ENCODE measurements around the gene NTM. TPM values are rescaled to one million over a fixed set of nuclear protein-coding genes. Genes with fewer than 3 reads are reported as not detected.

The NTM gene
- polyA plus RNA-seq, 1 experiment: 33.6 TPM

GRCh38 chr11:131609337-131609736 is 238.9 kb downstream of the NTM start:
- no peak for TF ChIP-seq CTCF (IDR thresholded peaks at IDR 0.05; ENCODE audit: insufficient read depth, low read depth, low read length)
- no peaks in the 10 kb centered on the region for H3K36me3 ChIP-seq (ENCODE audit: control insufficient read depth, insufficient read depth, low read length)
- ChIA-PET POLR2A (no interaction called here), CTCF (interaction anchor here (1.5 kb wide), 1 partner anchor 65 kb away, joined by 7 read pairs; no protein-coding TSS in a partner anchor)
- peak; percentile 4 for DNase-seq (ENCODE audit: low read depth)
- H3K4me3 ChIP-seq (ENCODE audit: low read depth, low read length): no peak overlapping the region
- no peaks in the 10 kb centered on the region; the same call in 1 of the 2 replicates for H3K27me3 ChIP-seq (ENCODE audit: control insufficient read depth, insufficient read depth, low read length)

- H3K36me3 ChIP-seq (ENCODE audit: control insufficient read depth, insufficient read depth, low read length): no peaks in the 10 kb centered on the region
- no peaks in the 10 kb centered on the region; the same call in 1 of the 2 replicates for H3K27me3 ChIP-seq (ENCODE audit: control insufficient read depth, insufficient read depth, low read length)
- DNase-seq (ENCODE audit: low read depth): no peak
- TF ChIP-seq CTCF (IDR thresholded peaks at IDR 0.05; ENCODE audit: insufficient read depth, low read depth, low read length): no peak
- ChIA-PET CTCF (interaction anchor here (1.5 kb wide), 1 partner anchor 65 kb away, joined by 7 read pairs; no protein-coding TSS in a partner anchor), POLR2A (no interaction called here)
- no peak overlapping the region for H3K4me3 ChIP-seq (ENCODE audit: low read depth, low read length)
Measured at GRCh38 chr11:131609921-131610320, 239.5 kb downstream of the NTM start.

GRCh38 chr11:131611322-131611721 is 240.9 kb downstream of the NTM start:
- TF ChIP-seq CTCF (IDR thresholded peaks at IDR 0.05; ENCODE audit: insufficient read depth, low read depth, low read length): no peak
- POLR2A ChIA-PET: no interaction called here
- Histone ChIP-seq H3K4me3 (ENCODE audit: low read depth, low read length) (no peak overlapping the region), H3K36me3 (ENCODE audit: control insufficient read depth, insufficient read depth, low read length) (no peaks in the 10 kb centered on the region), H3K27me3 (ENCODE audit: control insufficient read depth, insufficient read depth, low read length) (no peaks in the 10 kb centered on the region; the same call in 1 of the 2 replicates)
- CTCF ChIA-PET: interaction anchor here (0.9 to 1.3 kb wide), 3 partner anchors 18 to 63 kb away, joined by 3 read pairs; no protein-coding TSS in a partner anchor
- DNase-seq (ENCODE audit: low read depth): no peak

- ChIA-PET POLR2A (no interaction called here), CTCF (interaction anchor here (1.9 kb wide), 1 partner anchor 62 kb away, joined by 6 read pairs; no protein-coding TSS in a partner anchor)
- DNase-seq (ENCODE audit: low read depth): no peak
- H3K27me3 ChIP-seq (ENCODE audit: control insufficient read depth, insufficient read depth, low read length): no peaks in the 10 kb centered on the region; the same call in 1 of the 2 replicates
- no peak for TF ChIP-seq CTCF (IDR thresholded peaks at IDR 0.05; ENCODE audit: insufficient read depth, low read depth, low read length)
- no peak overlapping the region for H3K4me3 ChIP-seq (ENCODE audit: low read depth, low read length)
- no peaks in the 10 kb centered on the region for H3K36me3 ChIP-seq (ENCODE audit: control insufficient read depth, insufficient read depth, low read length)
Measured at GRCh38 chr11:131612533-131612932, 242.1 kb downstream of the NTM start.

GRCh38 chr11:131614631-131615030 is 244.2 kb downstream of the NTM start:
- no peak for DNase-seq (ENCODE audit: low read depth)
- Histone ChIP-seq H3K27me3 (ENCODE audit: control insufficient read depth, insufficient read depth, low read length) (no peaks in the 10 kb centered on the region; the same call in 1 of the 2 replicates), H3K36me3 (ENCODE audit: control insufficient read depth, insufficient read depth, low read length) (no peaks in the 10 kb centered on the region), H3K4me3 (ENCODE audit: low read depth, low read length) (no peak overlapping the region)
- TF ChIP-seq CTCF (IDR thresholded peaks at IDR 0.05; ENCODE audit: insufficient read depth, low read depth, low read length): no peak
- ChIA-PET POLR2A (no interaction called here), CTCF (no interaction called here)

Data from BJ (cell line).